ENCODE results near the gene LCLAT1.

DNA sequence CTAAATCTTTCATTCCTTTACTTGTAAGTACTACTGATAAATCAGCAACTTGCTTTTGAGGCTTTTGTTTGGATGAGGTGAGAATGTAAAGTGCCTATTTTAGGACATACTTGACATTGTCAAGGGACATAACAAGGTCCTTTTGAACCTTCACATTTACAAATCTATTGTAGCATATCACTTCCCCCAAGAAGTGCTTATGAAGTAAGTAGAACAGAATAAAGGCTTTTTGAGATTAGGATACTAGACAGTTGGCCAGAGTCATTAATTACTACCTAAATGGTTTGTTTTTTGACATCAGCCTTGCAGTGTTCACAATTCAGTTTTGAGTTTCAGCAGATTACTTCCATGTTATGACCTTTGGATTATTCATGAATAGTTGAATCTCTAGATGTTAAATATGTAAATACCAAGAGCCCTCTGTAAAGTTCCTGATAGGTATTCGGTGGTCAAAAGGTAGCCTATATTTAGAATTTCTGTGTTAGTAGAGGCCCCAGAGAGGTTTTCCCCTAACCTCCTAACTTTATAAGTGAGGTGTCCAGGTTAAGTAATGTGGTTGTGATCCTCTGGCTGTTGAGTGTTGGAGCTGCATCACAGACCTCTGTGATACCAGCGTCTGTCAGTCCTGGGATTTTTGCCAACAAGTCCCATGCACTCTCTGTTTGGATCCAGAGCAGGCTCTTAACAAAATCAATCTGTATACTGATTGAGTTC, 67.2 kb downstream of the LCLAT1 start:
- TF ChIP-seq, protein P1, sequence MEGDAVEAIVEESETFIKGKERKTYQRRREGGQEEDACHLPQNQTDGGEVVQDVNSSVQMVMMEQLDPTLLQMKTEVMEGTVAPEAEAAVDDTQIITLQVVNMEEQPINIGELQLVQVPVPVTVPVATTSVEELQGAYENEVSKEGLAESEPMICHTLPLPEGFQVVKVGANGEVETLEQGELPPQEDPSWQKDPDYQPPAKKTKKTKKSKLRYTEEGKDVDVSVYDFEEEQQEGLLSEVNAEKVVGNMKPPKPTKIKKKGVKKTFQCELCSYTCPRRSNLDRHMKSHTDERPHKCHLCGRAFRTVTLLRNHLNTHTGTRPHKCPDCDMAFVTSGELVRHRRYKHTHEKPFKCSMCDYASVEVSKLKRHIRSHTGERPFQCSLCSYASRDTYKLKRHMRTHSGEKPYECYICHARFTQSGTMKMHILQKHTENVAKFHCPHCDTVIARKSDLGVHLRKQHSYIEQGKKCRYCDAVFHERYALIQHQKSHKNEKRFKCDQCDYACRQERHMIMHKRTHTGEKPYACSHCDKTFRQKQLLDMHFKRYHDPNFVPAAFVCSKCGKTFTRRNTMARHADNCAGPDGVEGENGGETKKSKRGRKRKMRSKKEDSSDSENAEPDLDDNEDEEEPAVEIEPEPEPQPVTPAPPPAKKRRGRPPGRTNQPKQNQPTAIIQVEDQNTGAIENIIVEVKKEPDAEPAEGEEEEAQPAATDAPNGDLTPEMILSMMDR (IDR thresholded peaks at IDR 0.05), result no peak
- no peak for TF ChIP-seq POLR2A (IDR thresholded peaks at IDR 0.05)

All from uterus (tissue), 2 donors.